Endothelial cell of umbilical vein (primary cell): ENCODE results near the gene KCNJ5. TPM values are rescaled to one million over a fixed set of nuclear protein-coding genes. Genes with fewer than 3 reads are reported as not detected.

ENCODE experiments used
- BruUV-seq: library from RNA; stranded (reverse); fragments of 400-500 nt; replicated peaks from 2 replicates; lab custom pipeline; 2021; lab: Mats Ljungman, UMichigan
- CTCF ChIA-PET: fragments of 300-600, 350-600 bp; sonication (Branson Sonifier 250); formaldehyde crosslinking; loops from one replicate; lab custom pipeline; 2021; ENCODE audit warnings: antibody characterized with exemption, inconsistent platforms; lab: Charles Lee
- POLR2A ChIA-PET: fragments of 300-600, 350-600 bp; sonication (Branson Sonifier 250); formaldehyde crosslinking; loops from one replicate; lab custom pipeline; 2021; ENCODE audit warnings: antibody characterized with exemption, inconsistent platforms; lab: Charles Lee
- DNase-seq: peaks from one replicate; pipeline ENCODE4 v3.0.0-alpha.2; 2011; ENCODE audit warnings: low read depth, low spot score
- FAIRE-seq: peaks from 2 replicates; lab custom pipeline; 2011; peaks lifted over from hg19 to GRCh38; lab: Jason Lieb, UNC
- H2AFZ ChIP-seq: 2 replicates; pipeline ENCODE4 v1.6.0; 2012; ENCODE audit warnings: low read depth, low read length, control low read depth, inconsistent platforms
- H3K27ac ChIP-seq: 2 replicates; pipeline ENCODE4 v1.5.1; 2011; ENCODE audit warnings: low read depth, mild to moderate bottlenecking, control low read depth, low read length, moderate library complexity; ENCODE audit not compliant: insufficient read depth
- H3K27me3 ChIP-seq, 2 experiments: 2 replicates each; pipeline versions ENCODE4 v1.6.0 to v1.6.1; 2011; ENCODE audit warnings: low read length in 2 of 2, mixed read lengths in 1 of 2; ENCODE audit not compliant: control insufficient read depth in 2 of 2, insufficient read depth in 2 of 2
- H3K36me3 ChIP-seq, 2 experiments: 2 replicates in 1 of 2; 3 replicates in 1 of 2; pipeline ENCODE4 v1.5.1; 2011; ENCODE audit warnings: low read length in 2 of 2, mild to moderate bottlenecking in 1 of 2, moderate library complexity in 1 of 2; ENCODE audit not compliant: control insufficient read depth in 2 of 2, insufficient read depth in 2 of 2; ENCODE audit errors: extremely low read depth in 1 of 2
- H3K4me1 ChIP-seq: 3 replicates; pipeline ENCODE4 v1.5.1; 2011; ENCODE audit warnings: mild to moderate bottlenecking, low read length; ENCODE audit not compliant: control insufficient read depth, insufficient read depth; ENCODE audit errors: extremely low read depth
- H3K4me2 ChIP-seq: 2 replicates; pipeline ENCODE4 v1.6.1; 2011; ENCODE audit warnings: low read length, control low read depth, mixed read lengths; ENCODE audit not compliant: insufficient read depth
- H3K4me3 ChIP-seq, 3 experiments: fragments of 200-600 bp in 1 of 3; sonication (generic), shearing (Covaris generic) in 1 of 3; replicated peaks in 1 of 3; 2 replicates each; pipeline ENCODE4 v1.5.1; 2011 to 2016; ENCODE audit warnings: control low read depth in 3 of 3, low read length in 3 of 3, mild to moderate bottlenecking in 2 of 3, inconsistent platforms in 1 of 3, low read depth in 1 of 3, moderate library complexity in 1 of 3; ENCODE audit not compliant: insufficient read depth in 1 of 3
- H3K79me2 ChIP-seq: 2 replicates; pipeline ENCODE4 v1.6.0; 2012; ENCODE audit warnings: low read length, inconsistent platforms; ENCODE audit not compliant: control insufficient read depth, insufficient read depth
- H3K9ac ChIP-seq: replicated peaks from 2 replicates; pipeline ENCODE3; 2011; ENCODE audit warnings: low read length, control low read depth; ENCODE audit not compliant: insufficient read depth; ENCODE audit errors: extremely low read depth
- H3K9me1 ChIP-seq: replicated peaks from 3 replicates; pipeline ENCODE4 v1.6.0; 2011; ENCODE audit warnings: mild to moderate bottlenecking, low read length; ENCODE audit not compliant: control insufficient read depth, insufficient read depth; ENCODE audit errors: extremely low read depth
- H3K9me3 ChIP-seq: replicated peaks from 2 replicates; pipeline ENCODE4 v1.5.1; 2012; ENCODE audit warnings: low read length, inconsistent platforms; ENCODE audit not compliant: control insufficient read depth, insufficient read depth
- H4K20me1 ChIP-seq: replicated peaks from 2 replicates; pipeline ENCODE3; 2011; ENCODE audit warnings: mild to moderate bottlenecking, low read length; ENCODE audit not compliant: control insufficient read depth, insufficient read depth; ENCODE audit errors: extremely low read depth
- CTCF ChIP-seq, 2 donors: IDR thresholded peaks; 1 replicate in 1 of 2; 2 replicates in 1 of 2; pipeline ENCODE4 v1.5.1; 2011; ENCODE audit warnings: low read length in 2 of 2, mild to moderate bottlenecking in 2 of 2, moderate library complexity in 2 of 2, control low read depth in 1 of 2, inconsistent platforms in 1 of 2, low read depth in 1 of 2; ENCODE audit not compliant: insufficient read depth in 1 of 2; ENCODE audit errors: extremely low read depth in 1 of 2
- EZH2 ChIP-seq: IDR thresholded peaks from 2 replicates; pipeline ENCODE4 v1.6.1; 2012; ENCODE audit warnings: borderline replicate concordance, low read depth, mild to moderate bottlenecking, moderate library complexity, low read length, inconsistent platforms; ENCODE audit not compliant: severe bottlenecking
- FOS ChIP-seq: IDR thresholded peaks from 2 replicates; pipeline ENCODE4 v1.6.1; 2011; ENCODE audit warnings: mild to moderate bottlenecking, low read length, moderate library complexity, borderline replicate concordance; ENCODE audit not compliant: insufficient read depth
- GATA2 ChIP-seq: IDR thresholded peaks from 2 replicates; pipeline ENCODE4 v1.7.0; 2011; ENCODE audit warnings: low read depth, mild to moderate bottlenecking, moderate library complexity, mixed read lengths, low read length; ENCODE audit not compliant: insufficient read length, insufficient read depth
- JUN ChIP-seq: IDR thresholded peaks from 2 replicates; pipeline ENCODE4 v1.6.1; 2011; ENCODE audit warnings: borderline replicate concordance, low read depth; ENCODE audit not compliant: insufficient read length, insufficient read depth
- MAX ChIP-seq: IDR thresholded peaks from 2 replicates; pipeline ENCODE4 v1.6.1; 2011; ENCODE audit not compliant: insufficient read depth, insufficient read length
- MYC ChIP-seq: IDR thresholded peaks from one replicate; pipeline ENCODE4 v1.6.1; 2011; ENCODE audit warnings: mild to moderate bottlenecking, low read depth, low read length
- POLR2A ChIP-seq: IDR thresholded peaks from 2 replicates; pipeline ENCODE4 v1.6.1; 2012; ENCODE audit warnings: low read depth, mild to moderate bottlenecking, control low read depth, low read length
- POLR2AphosphoS5 ChIP-seq: IDR thresholded peaks from 2 replicates; pipeline ENCODE4 v1.6.1; 2012; ENCODE audit warnings: low read depth, mild to moderate bottlenecking, control low read depth, low read length, moderate library complexity; ENCODE audit not compliant: insufficient read depth
- dilution Hi-C: fragments of 300-500 bp; cut with MboI; formaldehyde crosslinking; loops from one replicate; pipeline ENCODE4 v1.15.0; 2019; ENCODE audit warnings: low sequenced_read_pairs; ENCODE audit not compliant: extremely low pct_ligation_motif_present
- intact Hi-C: fragments of 100-400 bp; cut with micrococcal nuclease; formaldehyde crosslinking; loops from one replicate; pipeline ENCODE4 v1.10.0; 2022
- polyA plus RNA-seq, 4 experiments: library from polyadenylated mRNA; depleted of rRNA in 3 of 4; stranded (reverse) in 3 of 4; unstranded in 1 of 4; fragments of >200 nt; gene quantifications; 2 replicates each; pipeline versions ENCODE4 v1.2.1 to v1.2.3, GENCODE V29; 2011 to 2012; ENCODE audit warnings: missing spikeins in 1 of 4
- total RNA-seq: library from RNA; stranded (reverse); gene quantifications from 2 replicates; pipeline ENCODE4 v1.2.3, GENCODE V29; 2021

KCNJ5 gene
- total and polyA plus RNA-seq, 2 donors (not counting 3 experiments of a cell fraction or from before 2014, with no cell fraction given), result 0.13 TPM; not detected in 1

GRCh38 chr11:128907585-128907984 lies 16.4 kb downstream of the KCNJ5 start:
- FAIRE-seq, result no peak
- peaks cover 17% of the 10 kb centered on the region for H3K4me1 ChIP-seq
- no peaks in the 10 kb centered on the region for H4K20me1 ChIP-seq
- CTCF ChIA-PET, result interaction anchor here (0.9 to 10.7 kb wide), 6 partner anchors 16 to 57 kb away, joined by 3 to 141 read pairs (median 12); partner anchors contain the start of gene KCNJ5
- H3K4me2 ChIP-seq, result no peak overlapping the region
- no peaks in the 10 kb centered on the region for H3K36me3 ChIP-seq
- intact Hi-C loops (no loop called here), dilution Hi-C loops (no loop called here)
- H3K79me2 ChIP-seq, result no peaks in the 10 kb centered on the region
- H3K9me3 ChIP-seq, result no peaks in the 10 kb centered on the region
- no peak overlapping the region for H3K27ac ChIP-seq
- POLR2A ChIA-PET, result no interaction called here
- no peak overlapping the region for H3K4me3 ChIP-seq
- TF ChIP-seq POLR2A (no peak), MAX (no peak), JUN (no peak), FOS (no peak), CTCF (IDR thresholded peaks at IDR 0.05; ENCODE audit: extremely low read depth in 1 of 2, insufficient read depth in 1 of 2, low read depth in 1 of 2, low read length in 2 of 2) (no peak), MYC (no peak), GATA2 (no peak), POLR2AphosphoS5 (no peak), EZH2 (no peak)
- DNase-seq, result no peak
- H3K9me1 ChIP-seq, result no peaks in the 10 kb centered on the region
- H3K9ac ChIP-seq, result no peak overlapping the region
- H3K27me3 ChIP-seq, result peaks cover 8 to 14% of the 10 kb centered on the region in 2 experiments
- no TSS peak for BruUV-seq
- no peak overlapping the region for H2AFZ ChIP-seq
